ENCODE measurements around the gene CLSTN3. TPM values are rescaled to one million over a fixed set of nuclear protein-coding genes. Genes with fewer than 3 reads are reported as not detected.

The CLSTN3 gene
- total RNA-seq, 1 donor from 2014 or later, result 30.4 TPM

DNA sequence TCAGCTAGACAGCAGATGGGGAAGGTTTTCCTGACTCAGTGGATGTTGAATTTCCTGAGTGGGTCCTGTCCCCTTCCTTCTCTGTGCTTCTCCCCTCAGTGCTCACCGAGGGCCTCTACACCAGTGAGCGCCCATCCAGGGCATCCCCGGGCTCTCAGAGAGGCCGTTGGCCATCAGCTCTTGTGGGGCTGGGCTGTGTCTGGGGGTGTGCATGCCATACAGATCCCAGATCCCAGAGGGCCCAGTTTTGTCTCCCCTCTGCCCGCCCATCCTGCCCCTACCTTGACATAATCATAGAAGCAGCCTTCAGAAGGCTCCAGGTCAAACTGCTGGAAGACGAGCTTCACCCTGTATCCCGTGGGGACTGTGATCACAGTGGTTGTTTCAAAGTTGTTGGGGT is 39.0 kb upstream of the CLSTN3 start:
- DNase-seq (ENCODE audit: low read depth, low spot score), result no peak
- Mint-ChIP-seq H3K9me3 (no peaks in the 10 kb centered on the region), H3K4me1 (peaks cover 11% of the 10 kb centered on the region), H3K27me3 (ENCODE audit: low read depth) (peaks cover 2% of the 10 kb centered on the region), H3K4me3 (no peak overlapping the region), H3K27ac (ENCODE audit: unreplicated experiment) (no peak overlapping the region), H3K36me3 (ENCODE audit: low read depth) (no peaks in the 10 kb centered on the region)
- TF ChIP-seq, protein P1, sequence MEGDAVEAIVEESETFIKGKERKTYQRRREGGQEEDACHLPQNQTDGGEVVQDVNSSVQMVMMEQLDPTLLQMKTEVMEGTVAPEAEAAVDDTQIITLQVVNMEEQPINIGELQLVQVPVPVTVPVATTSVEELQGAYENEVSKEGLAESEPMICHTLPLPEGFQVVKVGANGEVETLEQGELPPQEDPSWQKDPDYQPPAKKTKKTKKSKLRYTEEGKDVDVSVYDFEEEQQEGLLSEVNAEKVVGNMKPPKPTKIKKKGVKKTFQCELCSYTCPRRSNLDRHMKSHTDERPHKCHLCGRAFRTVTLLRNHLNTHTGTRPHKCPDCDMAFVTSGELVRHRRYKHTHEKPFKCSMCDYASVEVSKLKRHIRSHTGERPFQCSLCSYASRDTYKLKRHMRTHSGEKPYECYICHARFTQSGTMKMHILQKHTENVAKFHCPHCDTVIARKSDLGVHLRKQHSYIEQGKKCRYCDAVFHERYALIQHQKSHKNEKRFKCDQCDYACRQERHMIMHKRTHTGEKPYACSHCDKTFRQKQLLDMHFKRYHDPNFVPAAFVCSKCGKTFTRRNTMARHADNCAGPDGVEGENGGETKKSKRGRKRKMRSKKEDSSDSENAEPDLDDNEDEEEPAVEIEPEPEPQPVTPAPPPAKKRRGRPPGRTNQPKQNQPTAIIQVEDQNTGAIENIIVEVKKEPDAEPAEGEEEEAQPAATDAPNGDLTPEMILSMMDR (conservative IDR thresholded peaks at IDR 0.05), result no peak

DNA sequence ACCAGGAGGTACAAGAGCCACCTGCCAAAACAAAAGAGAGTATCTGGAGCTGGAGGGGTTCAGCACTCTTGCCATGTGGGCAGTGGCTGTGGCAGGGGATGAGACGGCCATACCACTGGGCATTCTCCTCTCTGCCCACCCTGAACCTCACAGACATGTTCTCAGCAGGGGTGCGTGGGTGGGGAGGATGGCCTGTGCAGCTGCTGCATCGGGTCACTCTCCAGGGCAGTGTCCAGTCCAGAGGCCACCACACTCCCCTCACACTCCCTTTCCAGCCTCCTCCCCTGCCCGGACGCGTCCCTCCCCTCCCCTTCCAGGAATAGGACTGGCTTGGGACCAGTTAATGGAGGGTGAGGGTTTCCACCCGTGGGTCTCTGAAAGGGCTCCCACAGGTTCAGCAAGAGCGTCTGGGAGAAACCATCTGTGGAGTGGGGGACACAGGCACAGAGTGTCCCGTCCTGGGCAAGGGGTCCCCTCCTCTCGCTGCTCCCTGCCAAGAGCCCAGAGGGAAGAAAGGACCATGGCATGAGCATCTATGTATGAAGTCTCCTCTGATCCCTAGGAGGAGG is 38.4 kb upstream of the CLSTN3 start:
- Mint-ChIP-seq H3K27ac (ENCODE audit: unreplicated experiment) (peak overlapping the region; percentile 90), H3K36me3 (ENCODE audit: low read depth) (no peaks in the 10 kb centered on the region), H3K9me3 (no peaks in the 10 kb centered on the region), H3K27me3 (ENCODE audit: low read depth) (peaks cover 2% of the 10 kb centered on the region), H3K4me3 (peak overlapping the region; percentile 82), H3K4me1 (peaks cover 11% of the 10 kb centered on the region)
- TF ChIP-seq, protein P1 (conservative IDR thresholded peaks at IDR 0.05), result no peak
- no peak for DNase-seq (ENCODE audit: low read depth, low spot score)

DNA sequence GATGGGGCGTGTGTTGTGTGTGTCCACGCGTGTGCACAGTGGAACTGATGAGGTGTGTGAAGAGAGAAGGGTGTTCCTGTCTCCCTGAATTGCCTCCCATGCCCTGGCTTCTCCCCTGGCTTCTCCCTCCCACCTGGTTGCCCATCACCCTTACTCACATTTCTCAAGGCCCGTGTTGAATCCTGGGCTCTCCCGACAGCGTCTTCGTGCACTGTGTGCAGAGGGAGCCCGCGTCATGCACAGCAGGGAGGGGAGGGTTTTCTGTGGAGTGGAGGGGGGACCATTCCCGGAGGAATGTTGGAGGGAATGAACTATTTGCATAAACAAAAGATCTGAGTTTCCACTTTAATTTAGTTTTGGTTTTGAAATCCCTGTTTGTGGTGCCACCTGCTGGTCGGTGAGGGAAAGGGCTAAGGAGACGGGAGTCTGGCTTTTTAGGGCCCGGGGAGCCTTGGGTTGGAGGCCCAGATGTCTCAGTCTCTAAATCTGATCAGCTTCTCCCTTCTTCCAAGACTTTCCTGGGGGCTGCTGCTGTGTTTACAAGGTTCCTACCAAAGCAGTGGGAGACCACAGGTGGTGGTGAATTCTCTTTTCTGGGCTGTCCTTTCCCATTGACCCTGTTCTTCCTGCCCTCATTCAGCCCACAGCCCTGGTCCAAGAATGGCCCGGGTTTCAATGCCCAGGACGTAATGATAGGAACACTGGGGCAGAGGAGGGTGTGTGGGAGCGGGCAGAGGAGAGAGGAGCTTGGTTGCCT is 37.8 kb upstream of the CLSTN3 start, which contains the start of gene C1R:
Gene C1R (minus strand): TSS at position 217 of the 757 bp plus-strand sequence. CDS start 57 bp downstream, at position 160.
- Mint-ChIP-seq H3K36me3 (ENCODE audit: low read depth) (no peaks in the 10 kb centered on the region), H3K27me3 (ENCODE audit: low read depth) (peaks cover 2% of the 10 kb centered on the region), H3K4me1 (peaks cover 11% of the 10 kb centered on the region), H3K27ac (ENCODE audit: unreplicated experiment) (peak within 1 kb of the TSS; percentile 90), H3K9me3 (no peaks in the 10 kb centered on the region), H3K4me3 (peak within 1 kb of the TSS; percentile 82)
- TF ChIP-seq, protein P1 (conservative IDR thresholded peaks at IDR 0.05), result peak; percentile 100
- DNase-seq (ENCODE audit: low read depth, low spot score), result peak; percentile 73

DNA sequence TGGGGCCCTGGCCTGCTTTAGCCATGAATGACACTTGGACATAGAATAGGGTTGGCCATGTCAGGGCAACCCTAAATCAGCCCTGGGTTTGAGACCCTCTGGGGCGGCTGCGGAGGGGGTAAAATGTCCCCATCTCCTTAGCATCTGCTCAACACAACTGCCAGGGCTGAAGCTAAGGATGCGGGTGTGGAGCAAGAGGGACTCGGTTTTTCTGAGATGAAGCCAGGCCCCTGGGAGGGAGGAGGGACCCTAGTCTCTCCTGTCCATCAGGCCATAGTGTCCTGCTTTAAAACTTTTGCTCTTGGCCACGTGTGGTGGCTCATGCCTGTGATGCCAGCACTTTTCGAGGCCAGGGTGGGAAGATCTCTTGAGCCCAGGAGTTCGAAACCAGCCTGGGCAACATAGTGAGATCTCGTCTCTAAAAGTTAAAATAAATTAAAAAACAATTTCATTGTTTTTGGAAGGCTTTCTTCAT is 37.1 kb upstream of the CLSTN3 start:
- H3K4me3 Mint-ChIP-seq, result no peak overlapping the region
- H3K36me3 Mint-ChIP-seq (ENCODE audit: low read depth), result no peaks in the 10 kb centered on the region
- H3K4me1 Mint-ChIP-seq, result peaks cover 11% of the 10 kb centered on the region
- no peak for DNase-seq (ENCODE audit: low read depth, low spot score)
- H3K9me3 Mint-ChIP-seq, result no peaks in the 10 kb centered on the region
- H3K27ac Mint-ChIP-seq (ENCODE audit: unreplicated experiment), result no peak overlapping the region
- TF ChIP-seq, protein P1 (conservative IDR thresholded peaks at IDR 0.05), result no peak
- H3K27me3 Mint-ChIP-seq (ENCODE audit: low read depth), result peaks cover 2% of the 10 kb centered on the region

DNA sequence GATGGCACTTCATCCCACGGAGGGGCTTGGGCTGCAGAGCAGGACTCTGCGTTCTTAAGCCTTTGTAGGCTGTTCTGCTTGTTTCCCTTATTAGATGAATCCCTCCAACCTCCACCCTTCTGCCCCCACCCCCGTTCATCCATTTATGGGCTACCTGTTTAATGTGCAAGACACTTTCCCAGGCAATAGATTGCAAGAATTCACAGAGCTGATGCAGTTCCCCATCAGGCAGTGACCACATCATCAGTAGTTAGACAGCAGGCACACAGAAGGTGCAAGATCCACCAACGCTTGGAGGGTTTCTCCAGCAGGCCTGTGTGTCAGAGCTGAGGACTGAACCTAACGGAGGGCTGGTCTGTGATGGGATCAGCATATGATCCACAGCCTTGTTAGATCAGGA is 36.7 kb upstream of the CLSTN3 start:
- Mint-ChIP-seq H3K27ac (ENCODE audit: unreplicated experiment) (no peak overlapping the region), H3K27me3 (ENCODE audit: low read depth) (peaks cover 2% of the 10 kb centered on the region), H3K4me3 (no peak overlapping the region), H3K36me3 (ENCODE audit: low read depth) (peaks cover under 1% of the 10 kb centered on the region), H3K4me1 (peaks cover 11% of the 10 kb centered on the region), H3K9me3 (no peaks in the 10 kb centered on the region)
- TF ChIP-seq, protein P1 (conservative IDR thresholded peaks at IDR 0.05), result no peak
- DNase-seq (ENCODE audit: low read depth, low spot score), result no peak

All from neural crest cell (in vitro differentiated cells).